GM04503 (cell line): ENCODE measurements around the gene PARP8.

ENCODE experiments used
- DNase-seq: peaks from one replicate; pipeline ENCODE4 v3.0.0-alpha.2; 2012; ENCODE audit warnings: low read depth

The PARP8 gene

DNA sequence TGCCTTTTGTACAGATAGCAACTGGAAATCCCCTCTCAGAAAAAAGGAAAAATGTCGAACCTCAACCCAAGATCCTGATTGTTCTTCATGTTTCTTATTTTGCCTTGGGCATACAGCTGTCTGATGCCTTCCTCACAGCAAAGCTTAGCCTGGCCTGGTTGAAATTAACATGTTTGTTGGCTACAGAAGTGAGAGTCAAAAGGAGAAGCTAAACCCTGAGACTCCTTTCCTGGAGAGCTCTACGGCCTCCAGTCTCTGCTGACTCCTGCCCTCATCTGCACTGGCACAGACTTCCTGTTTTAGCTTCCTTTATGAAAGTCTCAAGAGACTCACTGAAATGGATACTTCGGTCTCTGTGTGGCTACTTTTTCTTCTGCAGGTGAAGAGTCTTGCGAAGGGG lies 186.7 kb downstream of the PARP8 start:
- DNase-seq = no peak

- no peak for DNase-seq
Observed at GRCh38 chr5:50854082-50854481, 187.6 kb downstream of the PARP8 start.

DNA sequence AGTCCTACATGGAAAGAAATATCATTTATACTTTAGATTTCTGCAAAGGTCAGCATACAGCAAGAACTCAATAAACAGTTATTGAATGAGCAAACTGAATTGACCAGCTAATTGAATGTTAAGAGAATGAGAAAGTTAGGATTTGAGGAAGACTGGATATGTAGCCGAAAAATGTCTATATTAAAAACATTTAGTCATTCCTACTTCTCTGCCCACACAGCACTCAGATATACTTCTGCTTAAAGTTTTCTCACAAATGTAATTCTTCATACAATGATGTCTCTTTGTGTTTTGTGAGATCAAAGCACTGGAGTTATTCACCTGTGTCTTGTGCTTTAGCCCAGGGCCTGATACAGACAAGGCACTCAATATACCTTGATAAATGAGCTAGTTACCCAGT lies 188.6 kb downstream of the PARP8 start:
- no peak for DNase-seq

DNA sequence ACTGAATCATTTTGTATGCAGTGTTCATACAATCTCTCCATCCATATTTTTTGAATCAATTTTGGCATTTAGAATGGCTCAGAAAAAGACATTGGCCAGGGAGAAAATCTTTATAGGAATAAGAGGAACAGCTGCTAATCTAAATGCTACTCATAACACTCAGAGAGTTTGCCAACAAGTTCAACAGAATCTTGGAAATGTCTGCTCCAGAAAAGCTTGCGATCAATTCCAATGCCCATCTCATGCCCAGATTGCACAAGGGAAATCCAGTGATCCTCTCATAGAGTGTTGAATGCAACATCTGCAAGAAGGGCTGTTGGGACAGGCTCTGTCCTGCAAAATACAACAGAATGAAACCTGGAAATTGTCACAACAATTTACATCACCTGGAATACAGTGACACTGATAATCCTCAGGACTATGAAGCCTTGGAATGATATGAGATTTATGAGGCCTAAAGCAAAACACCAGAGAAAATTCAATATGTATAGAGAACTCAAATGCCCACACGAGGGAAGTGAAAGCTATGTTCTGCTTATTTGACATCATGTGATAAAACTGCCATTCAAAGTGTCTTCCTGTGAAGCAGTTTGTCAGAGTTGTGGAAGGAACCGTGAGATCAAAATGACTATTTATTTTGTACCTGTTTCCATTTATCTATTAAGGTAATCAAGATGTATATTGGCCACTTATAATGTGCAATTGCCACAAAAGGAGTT lies 190.1 kb downstream of the PARP8 start:
- DNase-seq = no peak

DNA sequence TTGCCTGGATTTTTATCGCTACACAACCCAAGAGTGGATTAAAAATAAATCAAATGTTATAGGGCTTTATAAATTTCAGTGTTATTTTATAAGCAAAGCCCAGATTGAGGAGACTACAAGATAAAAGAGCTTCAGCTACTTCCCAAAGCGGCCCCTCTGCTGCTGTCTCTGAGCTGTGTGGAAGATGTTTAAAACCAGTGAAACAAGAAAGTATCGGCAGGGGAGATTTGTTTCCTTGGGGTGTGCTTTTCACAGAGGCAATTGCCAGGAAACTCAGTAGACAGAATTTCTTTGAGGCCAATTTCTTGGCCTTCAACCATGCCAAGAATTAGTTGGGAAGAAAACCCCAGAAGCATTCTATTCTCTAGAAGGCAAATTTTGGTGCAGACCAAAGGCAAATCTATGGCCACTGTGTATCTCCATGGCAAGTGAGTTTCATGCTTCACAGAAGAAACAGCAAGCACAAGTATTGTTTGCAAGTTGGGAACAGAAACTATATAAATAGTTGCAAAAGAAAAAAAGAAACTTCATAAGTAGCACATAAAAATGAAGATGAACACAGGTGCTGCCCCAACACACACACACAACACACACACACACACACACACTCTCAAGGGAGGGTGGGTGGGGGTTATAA lies 197.2 kb downstream of the PARP8 start:
- no peak for DNase-seq

DNA sequence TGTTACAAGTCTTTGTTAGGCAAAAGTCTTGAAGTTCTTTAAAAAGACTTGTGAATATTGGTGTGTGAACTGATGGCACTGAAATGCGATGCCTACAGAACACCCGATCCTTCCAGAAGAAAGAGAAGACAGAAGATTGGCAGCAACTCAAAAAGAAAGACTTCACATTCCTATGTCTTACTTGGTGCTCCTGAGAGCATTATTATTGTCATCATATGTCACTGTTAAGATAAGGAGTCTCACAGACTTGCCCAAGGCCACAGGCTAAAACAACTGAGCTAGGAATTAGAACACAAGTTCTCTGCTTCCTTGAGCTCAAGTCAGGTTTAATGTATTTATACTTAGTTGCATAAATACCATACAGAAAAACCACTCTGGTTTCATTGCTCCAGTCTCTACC lies 198.0 kb downstream of the PARP8 start:
- DNase-seq = no peak

DNA sequence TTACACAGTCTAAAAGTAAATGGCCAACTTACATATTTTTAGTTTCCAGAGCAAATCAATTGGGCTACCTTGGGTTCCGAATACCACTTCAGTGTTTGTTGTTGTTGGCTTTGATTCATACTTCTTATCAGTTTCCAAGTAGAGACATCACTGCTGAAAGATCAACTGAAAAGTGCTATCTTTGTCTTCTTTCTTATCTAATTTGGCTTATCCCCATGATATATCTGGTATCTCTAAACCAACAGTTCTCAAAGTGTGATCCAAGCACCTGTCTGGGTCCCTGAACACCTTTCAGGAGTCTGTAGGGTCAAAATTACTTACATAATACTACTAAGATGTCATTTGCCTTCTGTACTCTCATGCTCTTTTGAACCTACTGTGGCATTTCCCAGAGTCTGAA lies 200.0 kb downstream of the PARP8 start:
- no peak for DNase-seq

GRCh38 chr5:50867140-50867539 lies 200.7 kb downstream of the PARP8 start:
- no peak for DNase-seq

DNA sequence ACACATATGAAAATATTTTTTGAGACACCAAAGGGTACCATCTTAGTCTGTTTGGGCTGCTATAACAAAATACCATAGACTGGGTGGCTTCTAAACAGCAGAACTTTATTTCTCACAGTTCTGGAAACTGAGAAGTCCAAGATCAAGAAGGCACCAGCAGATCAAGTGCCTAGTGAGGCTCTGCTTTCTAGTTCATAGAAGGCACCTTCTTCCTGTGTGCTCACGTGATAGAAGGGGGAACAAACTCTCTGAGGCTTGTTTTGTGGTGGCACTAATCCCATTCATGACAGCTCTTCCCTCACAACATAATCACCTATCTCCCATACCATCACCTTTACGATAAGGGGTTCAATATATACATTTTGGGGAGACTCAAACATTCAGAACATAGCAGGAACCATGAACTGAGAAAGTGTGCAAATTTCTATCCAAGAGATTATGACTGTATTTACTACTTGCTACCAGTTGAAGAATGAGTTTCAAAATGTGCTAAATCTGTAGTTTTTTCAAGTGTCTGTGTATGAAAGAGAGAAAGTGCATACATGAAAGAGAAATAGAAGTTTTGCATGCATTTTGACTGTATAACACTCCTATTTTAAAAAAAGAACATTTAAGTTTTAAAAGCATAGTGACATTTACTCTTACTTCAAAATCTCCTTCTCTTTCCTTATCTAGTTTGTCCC lies 207.3 kb downstream of the PARP8 start:
- no peak for DNase-seq

DNA sequence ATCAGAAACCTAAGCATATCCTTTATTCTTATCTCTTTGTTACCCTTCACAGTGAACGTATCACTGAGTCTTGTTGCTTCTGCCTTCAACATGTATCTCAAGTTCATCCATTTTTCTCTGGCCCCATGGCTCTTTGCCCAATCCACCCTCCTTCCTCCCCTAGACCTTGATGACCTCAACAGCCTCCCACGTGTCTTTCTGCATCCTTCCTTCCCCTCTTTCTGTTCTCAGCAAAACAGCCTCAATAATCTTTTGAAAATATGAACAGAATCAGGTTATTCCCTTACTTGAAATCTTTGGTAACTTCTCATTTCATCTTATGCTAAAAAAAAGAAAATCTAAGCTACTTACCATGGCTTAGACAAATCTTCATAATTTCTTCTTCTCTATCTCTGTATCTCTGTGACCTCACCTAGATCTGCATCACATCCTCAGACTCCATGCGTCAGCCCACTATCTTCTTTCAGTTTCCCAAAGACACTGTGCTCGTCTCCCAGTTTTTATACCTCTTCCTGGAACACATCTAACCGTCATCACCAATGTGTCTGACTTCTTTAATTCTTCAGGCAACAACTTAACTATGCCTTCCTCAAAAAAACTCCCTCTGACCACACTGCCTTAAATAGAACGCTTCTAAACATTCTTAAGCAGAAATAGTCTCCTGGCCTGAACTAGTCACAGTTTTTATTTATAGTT lies 208.0 kb downstream of the PARP8 start:
- no peak for DNase-seq

DNA sequence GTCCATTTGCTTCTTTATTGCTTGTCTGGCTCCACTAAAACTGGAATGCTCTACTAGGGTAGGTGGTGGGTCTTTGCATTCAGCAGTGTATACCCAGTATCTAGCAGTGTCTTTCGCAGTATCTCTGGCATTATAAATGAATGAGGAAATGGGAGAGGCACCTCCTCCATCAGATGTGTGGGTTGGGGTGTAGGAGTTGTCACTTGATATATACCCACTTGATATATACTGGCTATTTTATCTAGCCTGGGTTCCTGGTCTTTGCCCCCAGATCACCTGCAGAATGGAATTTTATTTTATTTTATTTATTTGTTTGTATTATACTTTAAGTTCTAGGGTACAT lies 208.5 kb downstream of the PARP8 start:
- DNase-seq = no peak

- DNase-seq = no peak
Observed at GRCh38 chr5:50878470-50878869, 212.0 kb downstream of the PARP8 start.

DNA sequence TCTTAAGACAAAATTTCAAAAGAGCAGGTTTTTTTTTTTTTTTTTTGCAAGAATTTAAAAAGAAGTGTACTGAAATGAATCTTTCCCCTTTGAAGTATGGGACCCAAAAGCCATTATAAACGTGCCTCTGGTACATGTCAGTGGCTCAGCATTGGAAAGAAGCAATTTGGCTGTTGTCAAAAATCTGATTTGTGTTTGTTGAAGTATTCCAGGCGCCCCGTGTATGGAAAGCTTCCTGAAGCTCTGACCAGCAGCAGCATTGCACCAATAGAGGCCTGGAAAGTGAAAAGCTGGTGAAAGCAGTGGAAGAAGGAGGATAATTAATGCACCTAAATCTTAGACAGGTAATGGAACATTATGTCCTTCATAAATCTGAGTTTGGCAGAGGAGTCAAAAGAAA lies 215.0 kb downstream of the PARP8 start:
- DNase-seq = no peak

GRCh38 chr5:50886657-50887345 lies 220.4 kb downstream of the PARP8 start:
- no peak for DNase-seq

DNA sequence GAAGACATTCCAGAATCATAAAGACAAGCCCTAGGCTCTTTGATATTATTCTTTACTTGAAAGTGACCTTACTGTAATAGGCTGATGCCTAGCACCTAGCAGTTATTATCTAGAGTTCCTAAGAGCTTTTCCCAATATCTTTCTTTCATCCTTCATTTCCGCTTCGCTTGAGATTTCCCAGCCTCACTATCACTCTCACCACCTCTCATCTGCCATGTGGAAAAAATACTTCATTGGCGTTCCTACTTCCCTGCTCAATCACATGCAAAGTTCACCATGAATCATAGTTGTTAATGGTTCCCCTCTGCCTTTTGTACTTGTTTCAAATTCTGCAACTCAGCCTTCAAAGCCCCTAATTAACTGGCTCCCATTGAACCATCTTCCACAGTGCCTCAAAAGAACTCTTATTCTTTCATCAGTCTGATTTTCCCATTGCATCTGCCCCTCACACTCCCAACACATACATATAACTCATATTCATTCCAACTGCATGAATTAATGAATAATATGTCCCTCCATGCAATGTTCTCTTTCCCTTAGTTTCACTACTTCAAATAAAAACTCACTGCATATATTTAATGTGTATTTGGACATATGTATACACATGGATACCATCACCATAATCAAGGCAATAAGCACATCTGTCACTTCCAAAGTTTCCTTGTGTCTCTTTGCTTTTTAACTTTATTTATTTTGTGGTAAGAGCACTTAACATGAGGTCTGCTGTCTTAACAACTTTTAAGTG lies 221.6 kb downstream of the PARP8 start:
- DNase-seq = no peak

DNA sequence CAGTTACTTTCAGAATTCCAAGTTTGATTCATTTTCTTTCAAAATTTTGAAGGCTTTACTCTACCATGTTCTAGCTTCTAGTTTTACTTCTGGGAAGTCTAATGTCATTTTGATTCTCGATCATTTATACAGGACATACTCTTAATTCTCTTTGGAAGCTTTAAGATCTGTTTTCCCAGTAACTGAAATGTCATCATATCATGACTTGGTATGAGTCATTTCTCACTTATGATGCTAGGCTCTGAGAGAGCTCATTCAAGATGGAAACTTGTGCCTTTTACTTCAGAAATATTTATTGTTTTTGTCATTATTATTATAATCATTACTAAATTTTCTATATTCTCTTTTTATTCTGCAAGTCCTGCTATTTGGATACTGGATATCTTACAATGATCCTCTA lies 222.3 kb downstream of the PARP8 start:
- DNase-seq = no peak

- DNase-seq = no peak
Observed at GRCh38 chr5:50889790-50890189, 223.4 kb downstream of the PARP8 start.
